HG02943 (cell line): ENCODE measurements around the gene IL12RB1.
A peak's percentile ranks its signal among the peaks of the same experiment; 100 is the strongest.
"Not testable (repeated sequence)": the region's sequence is repeated elsewhere in the genome, so short reads cannot be mapped to it uniquely, and the experiment has no call there.

ENCODE experiments used
- ATAC-seq: cut with Tn5 transposase; IDR thresholded peaks from one replicate; pipeline ENCODE4 v1.9.1; 2021; ENCODE audit warnings: mild to moderate bottlenecking, low read depth, moderate library complexity; ENCODE audit not compliant: unreplicated experiment

The IL12RB1 gene

GRCh38 chr19:18113827-18114226 lies 27.1 kb upstream of the IL12RB1 start:
- ATAC-seq, result no peak

GRCh38 chr19:18112989-18113478 lies 26.3 kb upstream of the IL12RB1 start:
- no peak for ATAC-seq

GRCh38 chr19:18110609-18111232 lies 24.0 kb upstream of the IL12RB1 start:
- no peak for ATAC-seq

GRCh38 chr19:18109733-18110608 lies 23.2 kb upstream of the IL12RB1 start:
- ATAC-seq, result no peak

GRCh38 chr19:18109341-18109732 lies 22.6 kb upstream of the IL12RB1 start:
- no peak for ATAC-seq

GRCh38 chr19:18108897-18109296 lies 22.2 kb upstream of the IL12RB1 start:
- ATAC-seq, result no peak

- ATAC-seq, result no peak
Measured at GRCh38 chr19:18107235-18107634, 20.5 kb upstream of the IL12RB1 start.

GRCh38 chr19:18105259-18105658 lies 18.5 kb upstream of the IL12RB1 start:
- not testable (repeated sequence) for ATAC-seq

- no peak for ATAC-seq
Measured at GRCh38 chr19:18104793-18105131, 18.0 kb upstream of the IL12RB1 start.

- no peak for ATAC-seq
Measured at GRCh38 chr19:18102916-18103542, 16.3 kb upstream of the IL12RB1 start.

GRCh38 chr19:18101268-18101667 lies 14.5 kb upstream of the IL12RB1 start:
- ATAC-seq, result no peak

GRCh38 chr19:18100710-18101109 lies 14.0 kb upstream of the IL12RB1 start:
- no peak for ATAC-seq

GRCh38 chr19:18099623-18099995 lies 12.9 kb upstream of the IL12RB1 start:
- ATAC-seq, result no peak

- ATAC-seq, result peak; percentile 57
Measured at GRCh38 chr19:18098891-18099622, 12.3 kb upstream of the IL12RB1 start.

- ATAC-seq, result no peak
Measured at GRCh38 chr19:18097993-18098890, 11.5 kb upstream of the IL12RB1 start.

- no peak for ATAC-seq
Measured at GRCh38 chr19:18097217-18097992, 10.7 kb upstream of the IL12RB1 start, which contains the start of gene MAST3. Gene MAST3, plus strand, starts transcription at chr19:18097778. Its CDS starts 15 bp downstream, at chr19:18097793.

GRCh38 chr19:18096258-18096657 lies 9.5 kb upstream of the IL12RB1 start:
- ATAC-seq, result no peak

GRCh38 chr19:18093439-18094161 lies 6.9 kb upstream of the IL12RB1 start:
- no peak for ATAC-seq
